ENCODE measurements around the gene INHBC. TPM values are rescaled to one million over a fixed set of nuclear protein-coding genes. Genes with fewer than 3 reads are reported as not detected.

The INHBC gene
- total RNA-seq, 1 experiment from 2014 or later = 0.20 TPM

GRCh38 chr12:57476993-57477709, 42.6 kb downstream of the INHBC start (continued):
- TF ChIP-seq REST (IDR thresholded peaks at IDR 0.05; ENCODE audit: low read depth) = no peak

GRCh38 chr12:57477710-57478681, 43.4 kb downstream of the INHBC start:
- H3K36me3 ChIP-seq (ENCODE audit: control insufficient read depth in 1 of 2, insufficient read depth in 2 of 2, low read length in 2 of 2) = no peaks in the 10 kb centered on the region
- H3K9me3 ChIP-seq (ENCODE audit: control insufficient read depth in 1 of 2, insufficient read depth in 1 of 2, low read depth in 1 of 2, low read length in 2 of 2) = no peaks in the 10 kb centered on the region
- POLR2A ChIA-PET = no interaction called here
- CTCF ChIA-PET = interaction anchor here (1.1 kb wide), 2 partner anchors 19 to 23 kb away, joined by 3 read pairs; partner anchors contain the start of genes GLI1 and INHBE
- peaks cover 19% of the 10 kb centered on the region for H3K27me3 ChIP-seq (ENCODE audit: insufficient read depth, low read length)
- BruUV-seq (replicated peaks) = no TSS peak
- H4K20me1 ChIP-seq (ENCODE audit: insufficient read depth) = no peaks in the 10 kb centered on the region
- H3K4me3 ChIP-seq (replicated peaks in 1 of 2; ENCODE audit: low read depth in 1 of 2, low read length in 2 of 2) = no peak overlapping the region
- RAD21 ChIA-PET (ENCODE audit: low non-redundant PET in 1 of 2, low total read pairs in 2 of 2, uncharacterized antibody in 2 of 2, unreplicated experiment in 2 of 2) = no interaction called here
- H3K4me1 ChIP-seq (ENCODE audit: control insufficient read depth in 1 of 2, insufficient read depth in 2 of 2, low read length in 2 of 2) = peaks cover 0 to 16% of the 10 kb centered on the region in 2 experiments; a peak in 2 of 4 replicates
- no peak overlapping the region for H2AFZ ChIP-seq (ENCODE audit: low read depth, low read length, poor library complexity, severe bottlenecking)
- H3K27ac ChIP-seq (ENCODE audit: low read depth, low read length) = no peak overlapping the region
- H3K4me2 ChIP-seq (ENCODE audit: low read length) = no peak overlapping the region; the same call in 1 of the 2 replicates
- no peak overlapping the region for H3K9ac ChIP-seq (ENCODE audit: low read length)
- H3K9me2 ChIP-seq (ENCODE audit: insufficient read depth) = no peaks in the 10 kb centered on the region
- H3K79me2 ChIP-seq (ENCODE audit: insufficient read depth, low read length) = no peaks in the 10 kb centered on the region
- DNase-seq (ENCODE audit: low read depth, low spot score) = no peak
- intact Hi-C loops (cut with micrococcal nuclease) = no loop called here
- no peak for ATAC-seq
- TF ChIP-seq ATF3 (IDR thresholded peaks at IDR 0.05) = no peak
- no peak for TF ChIP-seq JUND (IDR thresholded peaks at IDR 0.05)
- TF ChIP-seq POLR2A (IDR thresholded peaks at IDR 0.05; ENCODE audit: borderline replicate concordance, extremely low read depth, insufficient read depth, insufficient read length) = no peak
- TF ChIP-seq MAX (IDR thresholded peaks at IDR 0.05) = no peak
- no peak for TF ChIP-seq ZBTB33 (IDR thresholded peaks at IDR 0.05; ENCODE audit: extremely low read depth, insufficient replicate concordance, low read length)
- no peak for TF ChIP-seq SRF (IDR thresholded peaks at IDR 0.05; ENCODE audit: low read depth)
- TF ChIP-seq ELF1 (IDR thresholded peaks at IDR 0.05; ENCODE audit: borderline replicate concordance, low read depth) = no peak
- no peak for TF ChIP-seq FOSL1 (IDR thresholded peaks at IDR 0.05; ENCODE audit: low read depth)
- no peak for TF ChIP-seq YY1 (IDR thresholded peaks at IDR 0.05; ENCODE audit: extremely low read depth, insufficient replicate concordance, low read depth, low read length)
- no peak for TF ChIP-seq EGR1 (IDR thresholded peaks at IDR 0.05; ENCODE audit: low read depth)
- no peak for TF ChIP-seq EZH2phosphoT487 (IDR thresholded peaks at IDR 0.05; ENCODE audit: borderline replicate concordance)
- TF ChIP-seq CBX3 (IDR thresholded peaks at IDR 0.05; ENCODE audit: low read depth) = no peak
- no peak for TF ChIP-seq RAD21 (IDR thresholded peaks at IDR 0.05; ENCODE audit: low read depth)
- TF ChIP-seq CEBPB (IDR thresholded peaks at IDR 0.05; ENCODE audit: low read depth) = no peak
- TF ChIP-seq ZNF274 (IDR thresholded peaks at IDR 0.05; ENCODE audit: low read depth, low read length) = no peak
- no peak for TF ChIP-seq ZFX (IDR thresholded peaks at IDR 0.05)
- TF ChIP-seq TCF7L2 (IDR thresholded peaks at IDR 0.05; ENCODE audit: borderline replicate concordance, extremely low read depth, insufficient read depth, insufficient read length) = no peak
